GM12878 (cell line): ENCODE data around the gene PARP11. TPM values are rescaled to one million over a fixed set of nuclear protein-coding genes. Genes with fewer than 3 reads are reported as not detected.
"Not testable (repeated sequence)": the region's sequence is repeated elsewhere in the genome, so short reads cannot be mapped to it uniquely, and the experiment has no call there.

Experiments
- ATAC-seq: fragments of 200-7000 bp; cut with Tn5 transposase; 3 replicates; pipeline ENCODE4 v1.9.1; 2020; ENCODE audit warnings: mild to moderate bottlenecking, moderate library complexity
- BruUV-seq: library from RNA; stranded (reverse); fragments of 400-500 nt; replicated peaks from 2 replicates; lab custom pipeline; 2021; lab: Mats Ljungman, UMichigan
- CTCF ChIA-PET: fragments of 300-600 bp; sonication (Branson Sonifier 250); formaldehyde crosslinking; extraction: SDS; loops from one replicate; lab custom pipeline; 2021; ENCODE audit warnings: inconsistent platforms; lab: Yijun Ruan, JAX
- POLR2A ChIA-PET: fragments of 350-600 bp; formaldehyde crosslinking; extraction: SDS; loops from one replicate; lab custom pipeline; 2021; ENCODE audit warnings: inconsistent platforms; lab: Charles Lee
- RAD21 ChIA-PET: fragments of 300-600 bp; sonication (Branson Sonifier 250); formaldehyde crosslinking; loops from one replicate; lab custom pipeline; 2023; ENCODE audit warnings: antibody characterized with exemption; ENCODE audit not compliant: unreplicated experiment; lab: Charles Lee
- SMC1A ChIA-PET: fragments of 300-600 bp; sonication (Branson Sonifier 250); formaldehyde crosslinking; loops from one replicate; lab custom pipeline; 2023; ENCODE audit not compliant: unreplicated experiment, uncharacterized antibody; lab: Charles Lee
- DNase-seq: peaks from one replicate; pipeline ENCODE4 v3.0.0-alpha.2; 2011; ENCODE audit warnings: low read depth, low spot score
- FAIRE-seq: peaks from 3 replicates; lab custom pipeline; 2011; peaks lifted over from hg19 to GRCh38; lab: Jason Lieb, UNC
- H2AFZ ChIP-seq: 2 replicates; pipeline ENCODE4 v1.6.0; 2011; ENCODE audit warnings: low read depth, low read length, control low read depth; ENCODE audit not compliant: control insufficient read depth
- H3K27ac ChIP-seq: 2 replicates; pipeline ENCODE4 v1.5.1; 2011; ENCODE audit warnings: control low read depth; ENCODE audit not compliant: control insufficient read depth, insufficient read depth
- H3K27me3 ChIP-seq, 2 experiments: replicated peaks in 1 of 2; 2 replicates each; pipeline versions ENCODE4 v1.6.0 to v1.6.1; 2011; ENCODE audit warnings: low read length in 1 of 2; ENCODE audit not compliant: control insufficient read depth in 2 of 2, insufficient read depth in 2 of 2
- H3K36me3 ChIP-seq, 2 experiments: 2 replicates each; pipeline ENCODE4 v1.5.1; 2011; ENCODE audit warnings: low read length in 1 of 2; ENCODE audit not compliant: control insufficient read depth in 2 of 2, insufficient read depth in 2 of 2
- H3K4me1 ChIP-seq: 2 replicates; pipeline ENCODE4 v1.6.1; 2011; ENCODE audit warnings: mild to moderate bottlenecking, low read length, moderate library complexity, mixed read lengths; ENCODE audit not compliant: control insufficient read depth, insufficient read depth
- H3K4me2 ChIP-seq: 2 replicates; pipeline ENCODE4 v1.6.0; 2011; ENCODE audit warnings: control low read depth; ENCODE audit not compliant: control insufficient read depth, insufficient read depth
- H3K4me3 ChIP-seq: fragments of 200-600 bp; sonication (generic); 2 replicates; pipeline ENCODE4 v1.5.1; 2016
- H3K79me2 ChIP-seq: 2 replicates; pipeline ENCODE4 v1.6.0; 2011; ENCODE audit warnings: low read length; ENCODE audit not compliant: control insufficient read depth, insufficient read depth
- H3K9ac ChIP-seq: 2 replicates; pipeline ENCODE4 v1.8.0; 2011; ENCODE audit warnings: low read length, control low read depth, mixed read lengths; ENCODE audit not compliant: control insufficient read depth, insufficient read depth
- H3K9me3 ChIP-seq: replicated peaks from 3 replicates; pipeline ENCODE4 v1.5.1; 2011; ENCODE audit warnings: mild to moderate bottlenecking, low read length; ENCODE audit not compliant: control insufficient read depth, insufficient read depth
- H4K20me1 ChIP-seq: 2 replicates; pipeline ENCODE4 v1.6.0; 2011; ENCODE audit not compliant: control insufficient read depth, insufficient read depth
- IKZF2 ChIP-seq, 2 experiments: fragments of 450-650 bp; IDR thresholded peaks; 2 replicates each; pipeline ENCODE4 v1.6.1; 2017; ENCODE audit warnings: mild to moderate bottlenecking in 2 of 2, moderate library complexity in 2 of 2
- NFIC ChIP-seq: IDR thresholded peaks from 2 replicates; pipeline ENCODE4 v1.6.1; 2012; ENCODE audit warnings: low read depth, mild to moderate bottlenecking, inconsistent platforms, low read length, moderate library complexity
- NFXL1 ChIP-seq: fragments of 450-650 bp; IDR thresholded peaks from 2 replicates; pipeline ENCODE4 v1.6.1; 2017; ENCODE audit warnings: antibody characterized with exemption, mild to moderate bottlenecking, borderline replicate concordance
- RAD21 ChIP-seq: IDR thresholded peaks from 2 replicates; pipeline ENCODE4 v1.6.1; 2011; ENCODE audit warnings: mild to moderate bottlenecking, low read depth, low read length, moderate library complexity; ENCODE audit not compliant: insufficient read depth
- RUNX3 ChIP-seq: IDR thresholded peaks from 2 replicates; pipeline ENCODE4 v1.6.1; 2012; ENCODE audit warnings: low read length, inconsistent platforms
- SMC3 ChIP-seq: IDR thresholded peaks from 2 replicates; pipeline ENCODE4 v1.6.1; 2011; ENCODE audit warnings: low read length, improper control_type of control experiment, borderline replicate concordance
- WGBS: methylation state at CpG from one replicate; pipeline ENCODE4 v1.1.6; 2016; ENCODE audit warnings: low lambda C conversion rate; ENCODE audit not compliant: insufficient replicate concordance, insufficient coverage; ENCODE audit errors: missing lambda C conversion rate; 5-methylcytosine and 5-hydroxymethylcytosine counted together
- in situ Hi-C: fragments of 300-500 bp; cut with MboI; formaldehyde crosslinking; loops from 9 replicates; pipeline ENCODE4 v1.14.3; 2018; ENCODE audit warnings: mixed read lengths
- intact Hi-C: fragments of 100-400 bp; cut with micrococcal nuclease; formaldehyde crosslinking; loops from one replicate; pipeline ENCODE4 v1.14.2; 2022; ENCODE audit not compliant: unreplicated experiment
- polyA plus RNA-seq, 11 experiments: library from polyadenylated mRNA; depleted of rRNA in 4 of 11; unstranded in 6 of 11; stranded (reverse) in 5 of 11; fragments of >200 nt; fragmentation: Nextera tagmentation in 4 of 11; fragmentation: Illumina TruSeq in 1 of 11; extraction: Ambion mirVana in 4 of 11; extraction: Trizol in 1 of 11; gene quantifications; 1 replicate in 1 of 11; 2 replicates in 10 of 11; pipeline versions ENCODE4 v1.2.1 to v1.2.3, GENCODE V29; 2011 to 2016; ENCODE audit warnings: inconsistent platforms in 2 of 11, missing spikeins in 2 of 11, low read depth in 1 of 11
- total RNA-seq, 4 experiments: library from RNA; depleted of rRNA in 3 of 4; stranded (reverse); fragments of >200 nt in 3 of 4; fragmentation: Illumina TruSeq in 1 of 4; extraction: Trizol in 1 of 4; gene quantifications; 2 replicates each; pipeline versions ENCODE4 v1.2.1 to v1.2.3, GENCODE V29; 2013 to 2021
- TF ChIP-seq, protein P1 (sequence below): fragments of 150-350 bp; IDR thresholded peaks from 2 replicates; pipeline ENCODE4 v1.6.1; 2016; ENCODE audit warnings: low read depth, low read length
- TF ChIP-seq, protein P2 (sequence below): fragments of 450-650 bp; IDR thresholded peaks from 2 replicates; pipeline ENCODE4 v1.6.1; 2016; ENCODE audit warnings: mild to moderate bottlenecking

The PARP11 gene
- total and polyA plus RNA-seq, 10 of the 15 experiments (the other 5 are each of a cell fraction or from before 2014, with no cell fraction given), result 3.0 to 14.1 (median 6.3) TPM

GRCh38 chr12:3838701-3839548 is 34.3 kb downstream of the PARP11 start:
- H3K27me3 ChIP-seq, in situ Hi-C loops, H3K9ac ChIP-seq, BruUV-seq, H3K36me3 ChIP-seq, DNase-seq, POLR2A ChIA-PET, H3K9me3 ChIP-seq, H3K27ac ChIP-seq, H4K20me1 ChIP-seq, H3K79me2 ChIP-seq, RAD21 ChIA-PET, intact Hi-C loops, FAIRE-seq: not testable (repeated sequence)
- peaks cover 11% of the 10 kb centered on the region; the same call in 1 of the 2 replicates for H3K4me1 ChIP-seq
- ChIA-PET SMC1A (interaction anchor here (1.8 kb wide), 1 partner anchor 10 kb away, joined by 5 read pairs; no protein-coding TSS in a partner anchor), CTCF (interaction anchor here (2.5 to 3.8 kb wide), 2 partner anchors 36 to 539 kb away, joined by 7 to 18 read pairs; no protein-coding TSS in a partner anchor)
- H3K4me3 ChIP-seq, result peak overlapping the region; percentile 34; the same call in 1 of the 2 replicates
- ATAC-seq, result peak; percentile 79
- H2AFZ ChIP-seq, result peak overlapping the region; percentile 29; the same call in 1 of the 2 replicates
- peak overlapping the region; percentile 60; the same call in 1 of the 2 replicates for H3K4me2 ChIP-seq
- 52% methylated on average over 80 of the region's 98 CpGs for WGBS

DNA sequence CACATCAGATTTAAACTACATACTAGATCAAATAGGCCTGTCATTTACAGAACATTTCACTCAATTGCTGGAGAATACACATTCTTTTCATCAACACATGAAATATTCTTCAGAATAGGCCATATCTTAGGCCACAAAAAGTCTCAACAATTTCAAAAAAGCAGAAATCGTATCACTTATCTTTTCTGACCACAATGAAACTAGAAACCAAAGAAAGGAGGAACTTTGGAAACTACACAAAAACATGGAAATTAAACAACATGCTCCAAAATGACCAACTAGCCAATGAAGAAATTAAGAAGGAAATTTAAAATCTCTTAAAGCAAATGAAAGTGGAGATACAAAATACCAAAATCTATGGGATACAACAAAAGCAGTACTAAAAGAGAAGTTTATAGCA is 35.1 kb downstream of the PARP11 start:
- in situ Hi-C loops, result no loop called here
- Histone ChIP-seq H2AFZ (no peak overlapping the region), H3K4me1 (peaks cover 11% of the 10 kb centered on the region; the same call in 1 of the 2 replicates), H3K79me2 (no peaks in the 10 kb centered on the region), H3K27ac (no peak overlapping the region), H3K4me3 (0 out of 2 replicates have a peak overlapping the region, but pooled peaks have one; percentile 34), H3K4me2 (no peak overlapping the region; the same call in 1 of the 2 replicates), H3K9me3 (no peaks in the 10 kb centered on the region), H3K36me3 (no peaks in the 10 kb centered on the region), H3K27me3 (no peaks in the 10 kb centered on the region), H3K9ac (no peak overlapping the region), H4K20me1 (no peaks in the 10 kb centered on the region)
- BruUV-seq, result no TSS peak
- POLR2A ChIA-PET, result no interaction called here
- FAIRE-seq (no peak), DNase-seq (no peak), ATAC-seq (peak; percentile 39; the same call in 2 of the 3 replicates)
- intact Hi-C loops, result no loop called here
- 5% methylated on average over 1 of the region's 1 CpG for WGBS
- SMC1A ChIA-PET, result interaction anchor here (1.8 kb wide), 1 partner anchor 29 kb away, joined by 4 read pairs; no protein-coding TSS in a partner anchor
- CTCF ChIA-PET, result interaction anchor here (1.1 to 3.8 kb wide), 3 partner anchors 9 to 538 kb away, joined by 5 to 18 read pairs (median 7); no protein-coding TSS in a partner anchor
- RAD21 ChIA-PET, result no interaction called here
- TF ChIP-seq NFXL1, result no peak
- peak; percentile 50 for TF ChIP-seq RUNX3
- no peak for TF ChIP-seq NFIC
- no peak for TF ChIP-seq SMC3
- TF ChIP-seq IKZF2 (IDR thresholded peaks at IDR 0.05), result 0 out of 4 replicates have a peak, but pooled peaks of 1 of the 2 experiments have one; percentile 44
- TF ChIP-seq, protein P1, sequence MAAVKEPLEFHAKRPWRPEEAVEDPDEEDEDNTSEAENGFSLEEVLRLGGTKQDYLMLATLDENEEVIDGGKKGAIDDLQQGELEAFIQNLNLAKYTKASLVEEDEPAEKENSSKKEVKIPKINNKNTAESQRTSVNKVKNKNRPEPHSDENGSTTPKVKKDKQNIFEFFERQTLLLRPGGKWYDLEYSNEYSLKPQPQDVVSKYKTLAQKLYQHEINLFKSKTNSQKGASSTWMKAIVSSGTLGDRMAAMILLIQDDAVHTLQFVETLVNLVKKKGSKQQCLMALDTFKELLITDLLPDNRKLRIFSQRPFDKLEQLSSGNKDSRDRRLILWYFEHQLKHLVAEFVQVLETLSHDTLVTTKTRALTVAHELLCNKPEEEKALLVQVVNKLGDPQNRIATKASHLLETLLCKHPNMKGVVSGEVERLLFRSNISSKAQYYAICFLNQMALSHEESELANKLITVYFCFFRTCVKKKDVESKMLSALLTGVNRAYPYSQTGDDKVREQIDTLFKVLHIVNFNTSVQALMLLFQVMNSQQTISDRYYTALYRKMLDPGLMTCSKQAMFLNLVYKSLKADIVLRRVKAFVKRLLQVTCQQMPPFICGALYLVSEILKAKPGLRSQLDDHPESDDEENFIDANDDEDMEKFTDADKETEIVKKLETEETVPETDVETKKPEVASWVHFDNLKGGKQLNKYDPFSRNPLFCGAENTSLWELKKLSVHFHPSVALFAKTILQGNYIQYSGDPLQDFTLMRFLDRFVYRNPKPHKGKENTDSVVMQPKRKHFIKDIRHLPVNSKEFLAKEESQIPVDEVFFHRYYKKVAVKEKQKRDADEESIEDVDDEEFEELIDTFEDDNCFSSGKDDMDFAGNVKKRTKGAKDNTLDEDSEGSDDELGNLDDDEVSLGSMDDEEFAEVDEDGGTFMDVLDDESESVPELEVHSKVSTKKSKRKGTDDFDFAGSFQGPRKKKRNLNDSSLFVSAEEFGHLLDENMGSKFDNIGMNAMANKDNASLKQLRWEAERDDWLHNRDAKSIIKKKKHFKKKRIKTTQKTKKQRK, result no peak
- no peak for TF ChIP-seq RAD21
- TF ChIP-seq, protein P2, sequence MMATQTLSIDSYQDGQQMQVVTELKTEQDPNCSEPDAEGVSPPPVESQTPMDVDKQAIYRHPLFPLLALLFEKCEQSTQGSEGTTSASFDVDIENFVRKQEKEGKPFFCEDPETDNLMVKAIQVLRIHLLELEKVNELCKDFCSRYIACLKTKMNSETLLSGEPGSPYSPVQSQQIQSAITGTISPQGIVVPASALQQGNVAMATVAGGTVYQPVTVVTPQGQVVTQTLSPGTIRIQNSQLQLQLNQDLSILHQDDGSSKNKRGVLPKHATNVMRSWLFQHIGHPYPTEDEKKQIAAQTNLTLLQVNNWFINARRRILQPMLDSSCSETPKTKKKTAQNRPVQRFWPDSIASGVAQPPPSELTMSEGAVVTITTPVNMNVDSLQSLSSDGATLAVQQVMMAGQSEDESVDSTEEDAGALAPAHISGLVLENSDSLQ, result no peak
